22Rv1 (cell line): Measurements from ENCODE around the gene NKX2-1.

Experiments used
- ZFX ChIP-seq: fragments of 450-650 bp; IDR thresholded peaks from 2 replicates; pipeline ENCODE4 v1.6.1; 2017; ENCODE audit warnings: antibody characterized with exemption, borderline replicate concordance
- TF ChIP-seq, protein P1 (sequence below): fragments of 450-650 bp; IDR thresholded peaks from 2 replicates; pipeline ENCODE4 v1.5.1; 2017; ENCODE audit warnings: mild to moderate bottlenecking

DNA sequence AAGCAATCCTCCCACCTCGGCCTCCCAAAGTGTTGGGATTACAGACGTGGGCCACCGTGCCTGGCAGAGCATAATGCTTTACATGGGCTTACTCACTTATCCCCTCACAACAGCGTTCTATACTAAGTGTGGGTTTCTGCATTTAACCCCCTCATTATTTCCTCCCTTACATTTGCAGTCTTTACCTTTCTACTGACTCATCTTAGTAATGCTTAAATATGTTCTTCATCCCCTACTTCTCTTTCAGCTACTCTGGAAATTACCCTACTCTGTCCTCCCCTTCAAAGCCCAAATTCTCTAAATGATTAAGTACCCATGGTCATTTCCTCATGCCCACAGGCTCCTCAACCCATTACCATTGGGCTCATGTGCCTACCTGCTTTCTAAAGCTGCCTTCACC lies 40.7 kb downstream of the NKX2-1 start:
- TF ChIP-seq, protein P1, sequence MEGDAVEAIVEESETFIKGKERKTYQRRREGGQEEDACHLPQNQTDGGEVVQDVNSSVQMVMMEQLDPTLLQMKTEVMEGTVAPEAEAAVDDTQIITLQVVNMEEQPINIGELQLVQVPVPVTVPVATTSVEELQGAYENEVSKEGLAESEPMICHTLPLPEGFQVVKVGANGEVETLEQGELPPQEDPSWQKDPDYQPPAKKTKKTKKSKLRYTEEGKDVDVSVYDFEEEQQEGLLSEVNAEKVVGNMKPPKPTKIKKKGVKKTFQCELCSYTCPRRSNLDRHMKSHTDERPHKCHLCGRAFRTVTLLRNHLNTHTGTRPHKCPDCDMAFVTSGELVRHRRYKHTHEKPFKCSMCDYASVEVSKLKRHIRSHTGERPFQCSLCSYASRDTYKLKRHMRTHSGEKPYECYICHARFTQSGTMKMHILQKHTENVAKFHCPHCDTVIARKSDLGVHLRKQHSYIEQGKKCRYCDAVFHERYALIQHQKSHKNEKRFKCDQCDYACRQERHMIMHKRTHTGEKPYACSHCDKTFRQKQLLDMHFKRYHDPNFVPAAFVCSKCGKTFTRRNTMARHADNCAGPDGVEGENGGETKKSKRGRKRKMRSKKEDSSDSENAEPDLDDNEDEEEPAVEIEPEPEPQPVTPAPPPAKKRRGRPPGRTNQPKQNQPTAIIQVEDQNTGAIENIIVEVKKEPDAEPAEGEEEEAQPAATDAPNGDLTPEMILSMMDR = no peak
- no peak for TF ChIP-seq ZFX
